GM19397 (cell line): ENCODE data around the gene PHACTR3.
"Not testable (repeated sequence)": the region's sequence is repeated elsewhere in the genome, so short reads cannot be mapped to it uniquely, and the experiment has no call there.

Source experiments
- ATAC-seq: cut with Tn5 transposase; IDR thresholded peaks from one replicate; pipeline ENCODE4 v1.9.1; 2021; ENCODE audit warnings: mild to moderate bottlenecking, moderate library complexity; ENCODE audit not compliant: unreplicated experiment

PHACTR3 gene

GRCh38 chr20:59835448-59836395 lies 231.4 kb downstream of the PHACTR3 start:
- ATAC-seq: no peak

DNA sequence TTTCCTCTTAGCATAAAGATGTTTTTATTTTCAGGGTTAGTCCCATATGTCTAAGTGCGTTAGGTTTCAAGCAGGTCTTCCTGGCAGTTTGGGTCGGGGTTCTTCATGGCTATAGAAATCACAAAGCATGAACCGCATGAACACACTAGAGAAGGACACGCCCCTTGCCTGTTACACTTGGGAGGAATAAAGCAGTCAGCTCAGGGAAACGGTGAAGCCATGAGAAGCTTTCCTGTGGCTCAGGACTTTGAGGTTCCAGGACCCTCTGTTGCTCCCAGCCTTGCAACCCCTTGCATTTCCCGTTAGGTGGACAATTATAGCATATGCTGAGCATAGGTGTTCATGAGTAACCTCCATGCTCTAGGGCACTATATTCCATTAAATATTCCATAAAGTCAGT lies 232.4 kb downstream of the PHACTR3 start:
- no peak for ATAC-seq

DNA sequence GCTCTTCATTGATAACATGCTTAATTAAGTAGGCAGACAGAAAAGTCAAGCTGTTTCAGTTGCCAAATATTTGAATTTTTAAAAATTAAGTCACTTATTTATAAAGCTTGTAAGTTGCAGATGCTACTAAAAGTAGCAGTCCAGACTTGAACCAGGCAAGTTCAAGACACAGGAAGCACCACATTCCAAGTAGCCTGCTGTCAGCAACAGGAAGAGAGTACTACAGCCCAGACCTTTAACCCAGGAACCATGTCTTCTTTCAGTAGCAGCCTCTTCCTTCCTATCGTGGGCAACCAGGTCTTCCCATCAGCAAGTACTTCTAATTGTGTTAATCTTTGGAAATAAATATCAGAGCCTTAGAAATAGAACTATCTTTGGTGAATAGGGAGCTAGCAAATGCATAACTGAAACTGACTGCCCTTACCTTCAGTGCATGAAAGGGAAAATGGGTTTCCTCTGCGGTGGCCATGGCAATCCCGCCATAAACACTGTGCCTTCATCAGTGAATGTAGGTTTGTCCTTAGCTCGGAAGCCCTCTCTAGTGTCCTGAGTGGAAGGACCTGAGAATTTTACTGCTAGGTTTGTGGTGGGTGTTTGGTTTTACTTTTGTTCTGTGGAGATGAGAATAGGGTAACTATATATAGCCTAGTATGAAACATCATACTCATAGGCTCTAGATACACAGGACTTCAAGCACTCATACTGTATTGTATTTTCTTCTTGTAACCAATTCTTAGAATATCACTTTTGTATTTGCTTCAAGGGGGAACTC lies 233.5 kb downstream of the PHACTR3 start:
- ATAC-seq: no peak

GRCh38 chr20:59839400-59839799 lies 235.1 kb downstream of the PHACTR3 start:
- ATAC-seq: no peak

GRCh38 chr20:59845472-59845871 lies 241.1 kb downstream of the PHACTR3 start:
- ATAC-seq: no peak

- no peak for ATAC-seq
Observed at GRCh38 chr20:59848182-59848581, 243.8 kb downstream of the PHACTR3 start.

DNA sequence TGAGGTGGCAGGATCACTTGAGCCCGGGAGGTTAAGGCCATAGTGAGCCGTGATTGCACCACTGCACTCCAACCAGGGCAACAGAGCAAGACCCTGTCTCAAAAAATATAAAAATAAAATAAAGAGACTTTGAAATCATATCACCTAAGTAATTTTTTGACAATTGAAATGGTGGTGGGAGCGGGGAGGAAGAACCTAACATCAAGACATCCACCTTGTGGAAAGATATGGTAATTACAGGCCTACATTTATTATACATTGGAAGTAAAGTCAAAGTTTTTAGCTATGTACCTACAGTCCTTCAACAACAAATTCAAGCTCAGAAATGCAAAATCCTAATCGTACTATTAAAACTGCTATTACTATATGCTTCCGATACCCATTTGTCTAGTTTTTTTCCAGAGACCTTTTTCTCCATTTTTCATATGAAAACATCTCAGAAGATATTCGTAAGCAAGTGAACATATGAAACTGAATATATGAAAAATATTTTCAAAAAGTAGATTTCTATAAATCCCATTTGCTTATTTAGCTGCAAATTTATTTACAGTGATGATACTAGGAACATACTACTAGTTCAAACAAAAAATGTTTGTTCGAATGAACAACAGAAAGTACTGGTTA lies 245.8 kb downstream of the PHACTR3 start:
- no peak for ATAC-seq

DNA sequence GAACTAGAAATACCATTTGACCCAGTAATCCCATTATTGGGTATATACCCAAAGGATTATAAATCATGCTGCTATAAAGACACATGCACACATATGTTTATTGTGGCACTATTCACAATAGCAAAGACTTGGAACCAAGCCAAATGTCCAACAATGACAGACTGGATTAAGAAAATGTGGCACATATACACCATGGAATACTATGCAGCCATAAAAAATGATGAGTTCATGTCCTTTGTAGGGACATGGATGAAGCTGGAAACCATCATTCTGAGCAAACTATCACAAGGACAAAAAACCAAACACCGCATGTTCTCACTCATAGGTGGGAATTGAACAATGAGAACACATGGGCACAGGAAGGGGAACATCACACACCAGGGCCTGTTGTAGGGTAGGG lies 252.2 kb downstream of the PHACTR3 start:
- ATAC-seq: not testable (repeated sequence)

- ATAC-seq: not testable (repeated sequence)
Observed at GRCh38 chr20:59856941-59857340, 252.6 kb downstream of the PHACTR3 start.

GRCh38 chr20:59857966-59858365 lies 253.6 kb downstream of the PHACTR3 start:
- ATAC-seq: no peak

DNA sequence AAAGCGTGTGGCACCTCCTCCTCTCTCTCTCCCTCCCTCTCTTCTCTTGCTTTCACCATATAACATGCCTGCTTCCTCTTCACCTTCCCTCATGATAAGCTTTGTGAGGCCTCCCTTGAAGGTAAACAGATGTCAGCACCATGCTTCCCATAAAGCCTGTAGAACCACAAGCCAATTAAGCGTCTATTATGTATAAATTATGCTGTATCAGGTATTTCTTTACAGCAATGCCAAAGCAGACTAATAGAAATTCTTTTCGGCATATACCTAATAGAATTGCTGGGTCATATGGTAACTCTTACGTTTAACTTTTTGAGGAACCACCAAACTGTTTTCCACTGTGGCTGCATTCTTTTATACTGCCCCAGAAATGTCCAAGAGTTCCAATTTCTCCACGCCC lies 254.1 kb downstream of the PHACTR3 start:
- no peak for ATAC-seq

GRCh38 chr20:59861401-59861800 lies 257.1 kb downstream of the PHACTR3 start:
- no peak for ATAC-seq

GRCh38 chr20:59863058-59863457 lies 258.7 kb downstream of the PHACTR3 start:
- ATAC-seq: no peak

DNA sequence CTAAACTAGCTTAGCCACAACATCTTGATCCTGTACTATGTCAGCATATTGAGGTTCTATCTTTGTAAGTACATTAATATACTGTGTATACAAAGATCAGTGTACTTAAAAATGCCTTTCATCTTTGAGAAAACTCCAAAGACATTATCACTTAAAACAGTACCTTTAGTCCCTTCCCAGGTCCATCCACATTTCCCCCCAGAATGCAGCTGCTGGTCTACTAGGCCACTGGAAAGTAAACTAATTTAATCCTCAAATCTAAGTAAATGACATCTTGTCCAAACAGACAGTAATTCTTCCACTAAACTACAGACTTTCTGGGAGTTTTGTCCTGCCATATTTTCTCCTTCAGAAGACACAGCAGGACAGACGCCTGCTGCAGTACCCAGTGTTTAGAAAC lies 260.4 kb downstream of the PHACTR3 start:
- no peak for ATAC-seq

GRCh38 chr20:59866338-59866737 lies 262.0 kb downstream of the PHACTR3 start:
- no peak for ATAC-seq

- ATAC-seq: no peak
Observed at GRCh38 chr20:59871096-59871495, 266.8 kb downstream of the PHACTR3 start.

GRCh38 chr20:59873409-59873808 lies 269.1 kb downstream of the PHACTR3 start:
- ATAC-seq: no peak

DNA sequence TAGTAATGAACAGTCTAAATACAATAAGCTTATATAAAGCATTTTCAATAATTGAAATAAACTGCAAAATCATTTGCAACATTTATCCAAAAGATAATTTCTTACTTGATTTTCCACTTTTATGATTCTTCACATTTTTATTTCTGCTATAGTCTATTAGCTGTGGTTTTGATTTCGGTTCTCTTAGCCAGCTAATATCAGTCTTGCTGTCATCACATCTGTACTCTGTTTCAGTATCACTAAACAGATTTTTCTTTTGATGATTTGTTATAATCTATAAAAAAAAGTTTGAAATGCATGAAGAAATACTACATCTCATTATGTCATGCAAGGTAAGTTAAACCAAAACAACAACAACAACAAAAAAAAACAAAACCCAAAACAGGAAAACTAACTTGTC lies 275.9 kb downstream of the PHACTR3 start:
- no peak for ATAC-seq

DNA sequence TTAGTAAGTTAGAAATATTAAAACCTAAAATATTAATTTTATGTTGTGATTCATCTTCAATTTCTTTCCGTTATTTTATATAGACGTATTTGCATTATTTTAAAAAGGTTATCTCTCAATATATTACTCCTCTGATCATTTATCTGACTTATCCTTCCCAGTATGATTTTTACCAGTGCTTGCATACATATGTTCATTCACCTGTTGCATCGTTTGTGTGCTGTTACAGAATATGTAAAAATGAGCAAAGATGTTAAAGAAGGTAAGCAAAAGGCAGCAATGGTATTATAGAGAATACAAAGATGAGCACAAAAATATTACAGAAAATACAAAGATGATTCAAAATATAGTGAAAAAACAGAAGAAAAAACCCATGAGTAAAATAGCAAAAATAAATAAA lies 280.2 kb downstream of the PHACTR3 start:
- no peak for ATAC-seq

DNA sequence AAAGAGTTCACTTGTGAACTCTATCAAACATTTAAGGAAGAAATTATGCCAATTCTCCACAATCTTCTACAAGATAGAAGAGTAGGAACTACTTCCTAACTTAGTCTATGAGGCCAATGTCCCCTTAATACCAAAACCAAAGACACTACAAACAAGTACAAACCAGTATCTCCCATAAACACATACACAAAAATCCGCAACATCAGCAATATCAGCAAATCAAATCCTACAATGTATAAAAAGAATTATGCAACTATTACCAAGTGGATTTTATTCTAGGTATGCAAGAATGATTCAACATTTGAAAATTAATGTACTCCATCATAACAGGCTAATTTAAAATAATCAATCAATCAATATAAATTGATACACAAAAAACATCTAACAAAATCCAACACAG lies 283.7 kb downstream of the PHACTR3 start:
- ATAC-seq: no peak

GRCh38 chr20:59890035-59890434 lies 285.7 kb downstream of the PHACTR3 start:
- ATAC-seq: not testable (repeated sequence)
